Activated T-cell treated with anti-CD3 and anti-CD28 coated beads, Interleukin-2, amount 50 U/mL, for 48 hours (primary cell): ENCODE measurements around the gene STIP1.
"Not testable (repeated sequence)": the region's sequence is repeated elsewhere in the genome, so short reads cannot be mapped to it uniquely, and the experiment has no call there.

ENCODE experiments used
- DNase-seq, 2 experiments: peaks; one replicate each; pipeline ENCODE4 v3.0.0-alpha.2; 2020

Gene STIP1

GRCh38 chr11:64161037-64161436, 24.9 kb upstream of the STIP1 start:
- DNase-seq = no peak

- not testable (repeated sequence) for DNase-seq
Observed at GRCh38 chr11:64162769-64163168, 23.2 kb upstream of the STIP1 start.

- DNase-seq = no peak
Observed at GRCh38 chr11:64163951-64164350, 22.0 kb upstream of the STIP1 start.

GRCh38 chr11:64164392-64165312, 21.3 kb upstream of the STIP1 start:
- DNase-seq = no peak

DNA sequence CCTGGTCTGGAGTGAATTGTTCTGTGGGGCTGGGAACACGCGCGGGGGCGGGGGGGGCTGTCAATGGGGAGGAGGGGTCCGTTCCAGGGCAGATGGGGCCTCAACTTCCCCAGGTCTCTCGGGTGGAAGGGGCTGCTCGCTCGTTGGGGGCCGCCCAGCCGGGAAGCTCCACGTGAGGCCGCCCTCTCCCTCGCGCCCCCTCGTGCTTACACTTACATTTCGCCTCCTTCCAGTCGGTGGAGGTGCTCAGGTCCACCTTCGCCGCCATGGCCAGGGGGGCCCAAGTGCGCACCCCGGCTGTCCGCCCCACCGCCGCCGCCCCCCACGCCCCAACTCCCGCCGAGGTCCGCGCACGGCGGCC, 20.5 kb upstream of the STIP1 start:
- no peak for DNase-seq

- DNase-seq = peak; percentile 89 to 91
Observed at GRCh38 chr11:64165842-64166635, 19.9 kb upstream of the STIP1 start, which contains the start of gene MACROD1. Gene MACROD1 (minus strand): TSS chr11:64166113. CDS start chr11:64165994, 119 bp downstream.

- DNase-seq = no peak
Observed at GRCh38 chr11:64170419-64170818, 15.6 kb upstream of the STIP1 start.

GRCh38 chr11:64173616-64174355, 12.2 kb upstream of the STIP1 start:
- no peak for DNase-seq

- DNase-seq = no peak
Observed at GRCh38 chr11:64176751-64177150, 9.2 kb upstream of the STIP1 start.

DNA sequence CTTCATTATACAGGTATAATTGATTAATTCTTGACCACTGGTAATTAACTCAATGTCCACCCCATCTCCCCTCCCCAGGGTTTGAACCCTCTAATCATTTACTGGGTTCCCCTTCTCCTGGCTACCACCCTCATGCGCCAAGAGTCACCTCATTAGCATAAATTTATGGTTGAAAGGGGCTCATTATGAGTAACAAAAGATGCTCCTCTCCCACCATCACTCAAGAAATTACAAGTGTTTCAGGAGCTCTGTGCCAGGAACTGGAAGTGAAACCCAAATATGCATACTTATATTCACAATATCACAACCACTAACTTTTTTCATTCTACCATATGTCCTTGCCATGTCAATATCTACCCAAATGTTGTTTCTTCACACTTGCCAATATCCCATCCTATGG, 7.8 kb upstream of the STIP1 start:
- DNase-seq = no peak

DNA sequence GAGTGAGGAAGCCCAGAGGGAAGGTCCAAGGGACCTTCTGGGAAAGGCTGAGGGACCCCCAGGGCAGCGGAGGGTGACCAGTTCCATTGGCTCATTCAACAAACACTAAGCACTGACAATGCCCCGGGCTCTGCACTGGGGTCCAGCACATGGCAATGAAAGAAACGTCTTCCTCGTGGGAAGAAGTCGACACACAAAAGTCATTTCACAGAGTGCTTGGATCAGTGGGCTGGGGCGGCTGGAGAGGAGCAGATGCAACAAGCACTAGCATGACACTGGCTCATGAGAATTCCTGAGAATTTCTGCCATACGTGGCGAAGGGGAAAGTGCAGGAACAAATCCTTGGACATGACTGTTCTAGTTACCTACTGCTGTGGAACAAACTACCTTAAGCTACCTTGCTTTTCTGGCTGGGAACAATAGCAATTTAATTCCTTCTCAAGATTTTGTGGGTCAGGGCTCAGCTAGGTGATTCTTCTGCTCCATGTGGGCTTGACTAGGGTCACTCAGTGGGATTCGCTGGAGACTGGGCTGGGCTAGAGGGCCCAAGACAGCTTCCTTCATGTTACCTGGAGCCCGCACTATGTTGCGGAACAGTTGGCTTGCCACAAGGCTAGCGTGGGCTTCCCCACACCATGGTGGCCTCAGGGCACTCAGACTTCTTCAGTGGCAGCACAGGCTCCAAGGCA, 6.9 kb upstream of the STIP1 start:
- no peak for DNase-seq

GRCh38 chr11:64180891-64181290, 5.1 kb upstream of the STIP1 start:
- DNase-seq = no peak

DNA sequence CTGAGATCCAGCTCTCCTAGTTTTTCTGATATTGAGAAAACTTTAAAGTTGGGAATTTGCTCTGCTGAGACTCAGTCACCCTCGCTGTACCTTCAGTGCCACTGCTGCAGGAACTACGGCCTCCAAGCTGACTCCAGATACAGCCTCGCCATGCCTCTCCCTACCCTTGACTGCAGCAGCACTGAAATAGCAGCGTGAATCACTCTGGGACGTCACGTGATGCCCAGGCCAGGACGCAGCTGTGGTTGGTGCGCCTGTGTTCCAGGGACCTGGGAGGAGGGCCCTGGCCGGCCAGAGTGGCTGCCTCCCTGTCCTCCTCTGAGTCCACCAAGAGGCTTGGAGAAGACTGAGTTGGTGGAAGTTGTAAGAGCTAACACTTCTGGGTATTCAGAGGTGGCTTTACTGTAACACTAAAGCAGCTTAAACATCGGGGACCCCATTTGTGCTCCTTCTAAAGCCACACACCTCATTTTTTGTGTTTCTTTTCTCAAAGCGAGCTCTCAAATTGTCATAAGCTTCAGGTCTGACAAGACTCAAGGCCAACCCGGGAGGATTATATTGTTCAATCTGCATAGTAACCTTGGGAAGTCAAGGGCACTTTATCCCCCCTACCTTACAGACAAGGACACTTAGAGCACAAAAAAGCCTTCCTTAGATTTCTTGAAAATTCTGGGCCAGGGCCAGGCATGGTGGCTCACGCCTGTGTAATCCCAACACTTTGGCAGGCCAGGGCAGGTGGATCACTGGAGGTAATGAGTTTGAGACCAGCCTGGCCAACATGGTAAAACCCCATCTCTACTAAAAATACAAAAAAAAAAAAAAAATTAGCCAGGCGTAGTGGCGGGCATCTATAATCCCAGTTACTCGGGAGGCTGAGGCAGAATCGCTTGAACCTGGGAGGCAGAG, 4.2 kb upstream of the STIP1 start:
- peak; percentile 67 to 72 for DNase-seq

DNA sequence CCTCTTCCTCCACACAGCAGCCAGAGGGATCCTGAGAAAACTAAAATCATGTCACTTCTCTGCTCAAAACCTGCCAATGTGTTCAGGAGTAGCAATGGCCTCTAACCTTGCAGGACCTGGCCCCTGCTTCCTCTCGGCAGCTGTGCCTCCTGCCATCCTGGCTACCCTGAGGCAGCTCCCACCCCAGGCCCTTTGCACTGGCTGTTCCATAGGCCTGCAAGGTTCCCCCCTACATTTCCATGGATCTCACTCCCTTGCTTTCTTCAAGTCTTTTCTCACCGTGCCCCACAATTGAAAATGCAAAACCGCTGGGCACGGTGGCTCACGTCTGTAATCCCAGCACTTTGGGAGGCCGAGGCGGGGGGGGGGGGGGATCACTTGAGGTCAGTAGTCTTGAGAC, 2.1 kb upstream of the STIP1 start:
- DNase-seq = no peak

DNA sequence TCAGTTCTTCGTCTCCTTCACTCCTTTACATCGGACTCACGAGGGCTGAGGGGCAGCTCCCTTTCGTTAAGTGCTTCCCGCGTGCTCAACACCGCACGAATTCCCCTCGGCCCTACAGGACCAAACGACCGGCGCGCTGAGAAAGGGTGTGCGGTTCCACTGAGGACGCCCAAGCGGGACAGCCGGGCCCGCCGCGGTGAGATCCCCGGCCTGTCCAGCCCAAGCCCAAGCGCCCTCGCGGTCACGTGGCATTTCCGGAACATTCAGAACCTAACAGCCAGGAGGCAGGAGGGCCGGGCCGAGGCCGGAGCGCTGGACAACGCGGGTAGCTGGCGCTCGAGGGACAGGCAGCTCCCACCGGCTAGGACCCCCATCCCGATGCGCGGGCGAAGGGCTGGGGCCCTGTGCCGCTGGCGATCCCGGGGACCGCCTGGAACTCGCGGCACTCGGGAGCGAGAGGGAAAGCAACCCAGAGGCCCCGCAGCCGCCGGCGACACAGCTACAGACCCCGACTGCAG, 737 bp upstream of the STIP1 start:
- DNase-seq = no peak

DNA sequence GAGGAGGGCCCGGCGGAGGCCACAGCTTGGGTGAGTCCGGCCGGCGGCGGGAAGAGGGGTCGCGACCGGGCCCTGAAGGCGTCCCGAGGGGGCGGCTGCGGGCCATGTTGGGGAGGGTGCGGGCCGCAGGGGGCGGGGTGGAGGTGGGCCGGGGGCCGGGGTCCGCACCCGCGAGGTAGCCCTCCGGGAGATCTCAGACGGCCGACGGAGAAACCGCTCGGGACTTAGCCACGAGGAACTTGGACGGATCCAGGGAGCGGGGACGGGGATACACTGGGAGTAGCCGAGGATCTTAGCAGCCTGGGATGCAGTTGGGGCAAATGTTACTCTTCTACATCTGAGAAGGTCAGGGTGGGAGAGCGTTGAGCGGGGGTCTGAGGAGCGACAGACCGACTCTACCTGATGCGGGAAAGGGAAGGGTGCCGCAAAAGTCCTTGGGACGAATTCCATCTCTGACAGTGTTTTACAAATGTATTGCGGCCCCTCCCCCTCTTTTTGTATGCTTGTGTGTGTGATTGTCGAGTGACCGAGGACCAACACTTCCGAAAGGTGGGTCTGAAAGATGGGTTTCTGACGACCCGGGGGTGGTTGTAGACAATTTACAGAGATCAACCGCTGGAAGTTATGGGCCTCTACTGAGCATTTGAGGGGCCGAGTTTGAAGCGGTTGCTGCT, 658 bp downstream of the STIP1 start:
- DNase-seq = peak; percentile 71 to 72

GRCh38 chr11:64192434-64192833, 6.5 kb downstream of the STIP1 start:
- DNase-seq = no peak

DNA sequence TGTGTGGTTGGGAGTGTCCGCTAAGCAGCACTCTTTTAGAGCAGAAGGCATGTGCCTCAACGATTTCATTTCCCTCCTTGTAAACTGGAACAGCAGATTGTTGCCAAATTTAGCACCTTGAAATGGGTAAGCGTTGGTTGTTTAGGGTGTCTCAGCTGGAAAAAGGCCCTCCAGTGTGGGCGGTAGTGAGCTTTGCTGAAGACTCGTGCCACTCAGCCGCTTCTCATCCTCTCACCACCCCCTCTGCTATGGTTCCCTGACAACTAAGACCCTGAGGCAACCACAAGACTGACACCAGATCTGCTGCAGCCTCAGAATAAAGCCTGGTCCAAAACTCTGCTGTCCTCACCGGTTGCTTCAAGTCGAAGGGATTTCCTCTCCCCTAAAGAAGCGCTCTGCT, 10.7 kb downstream of the STIP1 start:
- DNase-seq = no peak

DNA sequence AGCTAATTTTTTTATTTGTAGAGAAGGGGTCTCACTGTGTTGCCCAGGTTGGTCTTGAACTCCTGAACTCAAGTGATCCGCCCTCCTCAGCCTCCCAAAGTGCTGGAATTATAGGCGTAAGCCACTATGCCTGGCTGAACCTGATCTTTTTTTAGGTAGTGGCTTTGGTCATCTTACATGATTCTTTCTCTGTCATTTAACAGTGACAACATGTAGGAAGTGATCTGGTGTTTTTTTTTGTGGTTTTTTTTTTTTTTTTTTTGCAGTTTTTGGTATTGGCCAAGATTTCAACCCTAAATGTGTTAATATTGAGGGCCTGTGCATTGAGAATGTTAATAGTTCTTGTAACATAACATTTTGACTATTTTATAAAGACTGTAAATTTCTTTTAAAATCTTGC, 12.5 kb downstream of the STIP1 start:
- DNase-seq = no peak

DNA sequence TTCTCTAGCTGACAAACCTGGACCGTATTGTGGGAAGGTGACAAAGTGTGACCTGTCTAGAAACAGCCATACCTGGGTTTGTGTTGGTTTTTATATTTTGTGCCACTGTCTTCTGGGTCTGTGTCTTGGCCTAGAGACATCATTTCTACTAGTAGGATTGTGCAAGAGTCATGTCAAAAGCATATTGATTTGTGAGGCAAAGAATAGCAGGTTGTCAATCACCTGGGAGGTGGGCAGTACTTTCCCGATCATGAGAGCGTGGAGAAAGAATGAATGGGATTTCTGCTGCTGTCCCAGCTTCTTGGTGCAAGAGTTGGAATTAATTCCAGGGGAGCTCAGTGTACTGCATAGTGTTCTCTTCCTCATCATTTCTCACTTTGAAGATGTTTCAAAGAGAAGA, 15.6 kb downstream of the STIP1 start:
- DNase-seq = no peak

DNA sequence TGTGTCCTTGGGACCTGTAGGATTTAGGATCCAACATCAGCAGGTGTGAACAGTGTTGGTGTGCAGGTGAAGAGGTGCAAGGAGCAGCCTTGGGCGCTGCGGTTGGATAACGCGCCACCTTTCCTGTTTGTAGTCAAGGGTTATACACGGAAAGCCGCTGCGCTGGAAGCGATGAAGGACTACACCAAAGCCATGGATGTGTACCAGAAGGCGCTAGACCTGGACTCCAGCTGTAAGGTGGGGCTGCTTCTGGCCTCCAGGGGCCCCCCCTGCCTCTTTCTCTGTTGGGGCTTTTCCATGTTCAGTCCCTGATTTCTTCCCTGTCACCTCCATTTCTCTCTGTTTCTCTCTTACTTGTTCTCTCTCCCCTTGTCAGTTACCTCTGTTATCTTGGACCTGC, 17.0 kb downstream of the STIP1 start:
- no peak for DNase-seq
